WTC11 (cell line): ENCODE data around the gene FMO2. TPM values are rescaled to one million over a fixed set of nuclear protein-coding genes. Genes with fewer than 3 reads are reported as not detected.

Experiments used
- ATAC-seq: fragments of 200-7000 bp; cut with Tn5 transposase; 2 replicates; pipeline ENCODE4 v1.10.0; 2021; ENCODE audit warnings: mild to moderate bottlenecking, moderate library complexity
- Bru-seq: library from RNA; stranded (reverse); fragments of 400-500 nt; gene quantifications from one replicate; lab custom pipeline; 2021; lab: Mats Ljungman, UMichigan
- CTCF ChIA-PET: fragments of 300-600 bp; sonication (Branson Sonifier 250); formaldehyde crosslinking; loops from one replicate; lab custom pipeline; 2021; ENCODE audit warnings: antibody characterized with exemption; lab: Charles Lee
- POLR2A ChIA-PET: fragments of 350-600 bp; sonication (Branson Sonifier 250); formaldehyde crosslinking; loops from one replicate; lab custom pipeline; 2021; ENCODE audit warnings: antibody characterized with exemption; lab: Charles Lee
- DNase-seq: peaks from one replicate; pipeline ENCODE4 v3.0.0; 2021; ENCODE audit warnings: low spot score
- H3K27ac Mint-ChIP-seq: 2 replicates; pipeline ENCODE4 v1.8.0; 2021; ENCODE audit warnings: mixed read lengths
- H3K27me3 Mint-ChIP-seq: 2 replicates; pipeline ENCODE4 v1.8.0; 2021; ENCODE audit warnings: low read depth, mild to moderate bottlenecking, moderate library complexity, mixed read lengths
- H3K36me3 Mint-ChIP-seq: 2 replicates; pipeline ENCODE4 v1.8.0; 2021; ENCODE audit warnings: mixed read lengths
- H3K4me1 Mint-ChIP-seq: 2 replicates; pipeline ENCODE4 v1.8.0; 2022; ENCODE audit warnings: mixed read lengths
- H3K4me3 Mint-ChIP-seq: 2 replicates; pipeline ENCODE4 v1.8.0; 2021; ENCODE audit warnings: mild to moderate bottlenecking, moderate library complexity, mixed read lengths
- H3K9me3 Mint-ChIP-seq: 2 replicates; pipeline ENCODE4 v1.8.0; 2021; ENCODE audit warnings: mixed read lengths
- CTCF ChIP-seq: fragments of 200-600 bp; IDR thresholded peaks from 2 replicates; pipeline ENCODE4 v1.8.0; 2022; ENCODE audit warnings: antibody characterized with exemption
- ESRRA ChIP-seq: sonication (generic); formaldehyde crosslinking; IDR thresholded peaks from 2 replicates; pipeline ENCODE4 v1.8.1; 2022; ENCODE audit warnings: mild to moderate bottlenecking, missing genetic modification reagents, borderline replicate concordance
- FOXP1 ChIP-seq: sonication (generic); formaldehyde crosslinking; IDR thresholded peaks from 2 replicates; pipeline ENCODE4 v1.8.0; 2022; ENCODE audit warnings: missing genetic modification reagents, mild to moderate bottlenecking, moderate library complexity, borderline replicate concordance
- GRHL2 ChIP-seq: fragments of 250-450 bp; sonication (Bioruptor Pico); IDR thresholded peaks from 2 replicates; pipeline ENCODE4 v1.8.0; 2022; ENCODE audit warnings: mild to moderate bottlenecking, moderate library complexity; ENCODE audit not compliant: insufficient replicate concordance, severe bottlenecking
- GTF2I ChIP-seq: fragments of 250-450 bp; sonication (Bioruptor Pico); conservative IDR thresholded peaks from 2 replicates; pipeline ENCODE4 v1.4.0; 2021; ENCODE audit warnings: mild to moderate bottlenecking
- IRF2 ChIP-seq: sonication (generic); formaldehyde crosslinking; IDR thresholded peaks from 2 replicates; pipeline ENCODE4 v1.8.0; 2022; ENCODE audit warnings: low read depth, missing genetic modification reagents, borderline replicate concordance
- MLX ChIP-seq: sonication (generic); formaldehyde crosslinking; IDR thresholded peaks from 2 replicates; pipeline ENCODE4 v1.8.1; 2023; ENCODE audit warnings: mild to moderate bottlenecking, missing genetic modification reagents, moderate library complexity
- MXD4 ChIP-seq: fragments of 250-450 bp; sonication (Bioruptor Pico); IDR thresholded peaks from 2 replicates; pipeline ENCODE4 v1.8.0; 2021; ENCODE audit warnings: mild to moderate bottlenecking, moderate library complexity, borderline replicate concordance
- NFATC4 ChIP-seq: fragments of 250-450 bp; sonication (Bioruptor Pico); IDR thresholded peaks from 2 replicates; pipeline ENCODE4 v1.9.0; 2021; ENCODE audit warnings: mild to moderate bottlenecking
- PRDM15 ChIP-seq: sonication (generic); formaldehyde crosslinking; IDR thresholded peaks from 2 replicates; pipeline ENCODE4 v1.8.0; 2022; ENCODE audit warnings: missing genetic modification reagents
- RORB ChIP-seq: fragments of 250-450 bp; sonication (Bioruptor Pico); IDR thresholded peaks from 2 replicates; pipeline ENCODE4 v1.9.0; 2021; ENCODE audit warnings: mild to moderate bottlenecking
- SMAD3 ChIP-seq: sonication (generic); formaldehyde crosslinking; IDR thresholded peaks from 2 replicates; pipeline ENCODE4 v1.8.0; 2022; ENCODE audit warnings: missing genetic modification reagents, mild to moderate bottlenecking, borderline replicate concordance
- SP1 ChIP-seq: sonication (generic); formaldehyde crosslinking; conservative IDR thresholded peaks from 2 replicates; pipeline ENCODE4 v1.8.1; 2022; ENCODE audit warnings: missing genetic modification reagents
- TCF7 ChIP-seq: sonication (generic); formaldehyde crosslinking; IDR thresholded peaks from 2 replicates; pipeline ENCODE4 v1.8.0; 2022; ENCODE audit warnings: mild to moderate bottlenecking, low read depth, missing genetic modification reagents, moderate library complexity
- TEAD1 ChIP-seq: sonication (generic); formaldehyde crosslinking; IDR thresholded peaks from 2 replicates; pipeline ENCODE4 v1.8.0; 2022; ENCODE audit warnings: mild to moderate bottlenecking, missing genetic modification reagents
- ZNF121 ChIP-seq: sonication (generic); formaldehyde crosslinking; IDR thresholded peaks from 2 replicates; pipeline ENCODE4 v1.8.0; 2023; ENCODE audit warnings: missing genetic modification reagents
- ZNF425 ChIP-seq: fragments of 250-450 bp; sonication (Bioruptor Pico); conservative IDR thresholded peaks from 2 replicates; pipeline ENCODE4 v1.9.0; 2021; ENCODE audit warnings: mild to moderate bottlenecking
- ZSCAN18 ChIP-seq: fragments of 250-450 bp; sonication (Bioruptor Pico); IDR thresholded peaks from 2 replicates; pipeline ENCODE4 v2.1.2; 2022; ENCODE audit warnings: mild to moderate bottlenecking, moderate library complexity
- long read RNA-seq, 3 experiments: library from RNA in 1 of 3; library from capped mRNA in 1 of 3; library from polyadenylated mRNA in 1 of 3; unstranded in 2 of 3; stranded (forward) in 1 of 3; transcript quantifications; one replicate each; pipeline ENCODE4 v2.0.0, GENCODE V29; 2021
- total RNA-seq: library from RNA; stranded (reverse); gene quantifications from 3 replicates; pipeline ENCODE4 v1.2.3, GENCODE V29; 2021
- TF ChIP-seq, protein P1 (sequence below): sonication (generic); formaldehyde crosslinking; IDR thresholded peaks from 2 replicates; pipeline ENCODE4 v1.8.0; 2022; ENCODE audit warnings: mild to moderate bottlenecking, missing genetic modification reagents
- TF ChIP-seq, protein P2 (sequence below): sonication (generic); formaldehyde crosslinking; IDR thresholded peaks from 2 replicates; pipeline ENCODE4 v1.8.1; 2022; ENCODE audit warnings: low read depth, mild to moderate bottlenecking, moderate library complexity, missing genetic modification reagents, borderline replicate concordance

FMO2 gene, protein sequence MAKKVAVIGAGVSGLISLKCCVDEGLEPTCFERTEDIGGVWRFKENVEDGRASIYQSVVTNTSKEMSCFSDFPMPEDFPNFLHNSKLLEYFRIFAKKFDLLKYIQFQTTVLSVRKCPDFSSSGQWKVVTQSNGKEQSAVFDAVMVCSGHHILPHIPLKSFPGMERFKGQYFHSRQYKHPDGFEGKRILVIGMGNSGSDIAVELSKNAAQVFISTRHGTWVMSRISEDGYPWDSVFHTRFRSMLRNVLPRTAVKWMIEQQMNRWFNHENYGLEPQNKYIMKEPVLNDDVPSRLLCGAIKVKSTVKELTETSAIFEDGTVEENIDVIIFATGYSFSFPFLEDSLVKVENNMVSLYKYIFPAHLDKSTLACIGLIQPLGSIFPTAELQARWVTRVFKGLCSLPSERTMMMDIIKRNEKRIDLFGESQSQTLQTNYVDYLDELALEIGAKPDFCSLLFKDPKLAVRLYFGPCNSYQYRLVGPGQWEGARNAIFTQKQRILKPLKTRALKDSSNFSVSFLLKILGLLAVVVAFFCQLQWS
- total RNA-seq (0.16 to 0.23 TPM in 2 of 3 replicates, not detected in the other), Bru-seq, nascent RNA (percentile 8 among the genes with signal in this experiment)
- long read RNA-seq, experiment 1: 0 reads
- long read RNA-seq, experiment 2: 0 reads
- long read RNA-seq, experiment 3: 0 reads

- CTCF ChIA-PET: interaction anchor here (0.7 to 2.0 kb wide), 5 partner anchors 13 to 218 kb away, joined by 3 to 5 read pairs (median 5); no protein-coding TSS in a partner anchor
- ATAC-seq: peak; percentile 31; the same call in 1 of the 2 replicates
- Mint-ChIP-seq H3K4me3 (no peak within 1 kb of the TSS), H3K4me1 (peaks cover 15% of the 10 kb centered on the region), H3K27me3 (no peaks in the 10 kb centered on the region), H3K27ac (peak within 1 kb of the TSS; percentile 61; the same call in 1 of the 2 replicates), H3K9me3 (no peaks in the 10 kb centered on the region), H3K36me3 (no peaks in the 10 kb centered on the region)
- DNase-seq: no peak
- TF ChIP-seq FOXP1 (CRISPR knock-in tag) (no peak), TEAD1 (CRISPR knock-in tag) (no peak), TCF7 (CRISPR knock-in tag) (no peak), RORB (CRISPR knock-in tag) (no peak), ZNF121 (CRISPR knock-in tag) (no peak), NFATC4 (CRISPR knock-in tag) (no peak), SP1 (CRISPR knock-in tag) (no peak), SMAD3 (CRISPR knock-in tag) (no peak), GTF2I (CRISPR knock-in tag) (no peak), ZSCAN18 (no peak), CTCF (no peak), GRHL2 (no peak), IRF2 (CRISPR knock-in tag) (no peak)
- TF ChIP-seq, protein P1, sequence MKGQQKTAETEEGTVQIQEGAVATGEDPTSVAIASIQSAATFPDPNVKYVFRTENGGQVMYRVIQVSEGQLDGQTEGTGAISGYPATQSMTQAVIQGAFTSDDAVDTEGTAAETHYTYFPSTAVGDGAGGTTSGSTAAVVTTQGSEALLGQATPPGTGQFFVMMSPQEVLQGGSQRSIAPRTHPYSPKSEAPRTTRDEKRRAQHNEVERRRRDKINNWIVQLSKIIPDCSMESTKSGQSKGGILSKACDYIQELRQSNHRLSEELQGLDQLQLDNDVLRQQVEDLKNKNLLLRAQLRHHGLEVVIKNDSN (CRISPR knock-in tag): no peak
- TF ChIP-seq, protein P2, sequence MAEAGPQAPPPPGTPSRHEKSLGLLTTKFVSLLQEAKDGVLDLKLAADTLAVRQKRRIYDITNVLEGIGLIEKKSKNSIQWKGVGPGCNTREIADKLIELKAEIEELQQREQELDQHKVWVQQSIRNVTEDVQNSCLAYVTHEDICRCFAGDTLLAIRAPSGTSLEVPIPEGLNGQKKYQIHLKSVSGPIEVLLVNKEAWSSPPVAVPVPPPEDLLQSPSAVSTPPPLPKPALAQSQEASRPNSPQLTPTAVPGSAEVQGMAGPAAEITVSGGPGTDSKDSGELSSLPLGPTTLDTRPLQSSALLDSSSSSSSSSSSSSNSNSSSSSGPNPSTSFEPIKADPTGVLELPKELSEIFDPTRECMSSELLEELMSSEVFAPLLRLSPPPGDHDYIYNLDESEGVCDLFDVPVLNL (CRISPR knock-in tag): no peak
- POLR2A ChIA-PET: no interaction called here
Measured at GRCh38 chr1:171185091-171185490, at the start of gene FMO2. TSS of gene FMO2 (plus strand) at chr1:171185300. CDS start at chr1:171185714, 414 bp downstream.

DNA sequence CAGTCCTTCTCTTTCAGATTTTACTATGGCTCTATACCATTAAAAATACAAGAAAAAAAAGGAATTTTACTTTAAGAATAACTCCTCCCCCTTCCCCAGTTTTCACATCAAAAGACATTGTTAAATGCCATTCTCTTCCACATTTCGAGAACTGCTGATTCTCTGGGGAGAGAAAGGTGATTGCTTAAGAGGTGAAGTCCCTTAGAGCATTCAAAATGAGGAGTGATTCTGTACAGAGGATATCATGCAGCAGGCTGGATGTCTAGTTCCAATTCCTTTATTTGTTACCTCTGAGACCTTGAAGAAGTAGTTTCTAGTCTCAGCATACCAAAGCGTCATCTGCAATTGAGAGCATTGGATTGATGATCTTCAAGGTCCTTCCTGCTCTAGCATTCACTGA is 47.5 kb upstream of the FMO2 start:
- TF ChIP-seq ESRRA (CRISPR knock-in tag) (no peak), ZNF425 (CRISPR knock-in tag) (no peak), MLX (CRISPR knock-in tag) (no peak), PRDM15 (no peak), MXD4 (CRISPR knock-in tag) (no peak)
- H3K27ac Mint-ChIP-seq: peak overlapping the region; percentile 67; the same call in 1 of the 2 replicates
- DNase-seq (no peak), ATAC-seq (no peak)
- H3K4me1 Mint-ChIP-seq: peaks cover 27% of the 10 kb centered on the region
- H3K4me3 Mint-ChIP-seq: no peak overlapping the region
- H3K27me3 Mint-ChIP-seq: no peaks in the 10 kb centered on the region
- CTCF ChIA-PET: interaction anchor here (1.2 to 3.5 kb wide), 2 partner anchors 89 to 176 kb away, joined by 12 to 18 read pairs; partner anchors contain the start of gene FMO4
- no peaks in the 10 kb centered on the region for H3K36me3 Mint-ChIP-seq
- no peaks in the 10 kb centered on the region for H3K9me3 Mint-ChIP-seq
- POLR2A ChIA-PET: no interaction called here
